Rectal smooth muscle tissue (tissue), 1 donor: ENCODE data around the gene SPIRE1.
A peak's percentile ranks its signal among the peaks of the same experiment; 100 is the strongest.

Experiments used
- H3K27ac ChIP-seq: one replicate; pipeline ENCODE4 v1.7.0; 2013; ENCODE audit warnings: low read depth, low read length, inconsistent platforms
- H3K27me3 ChIP-seq: one replicate; pipeline ENCODE4 v1.7.0; 2013; ENCODE audit warnings: low read length; ENCODE audit not compliant: control insufficient read depth, insufficient read depth
- H3K36me3 ChIP-seq: one replicate; pipeline ENCODE4 v1.7.0; 2013; ENCODE audit warnings: low read length; ENCODE audit not compliant: control insufficient read depth, insufficient read depth
- H3K4me1 ChIP-seq: one replicate; pipeline ENCODE4 v1.7.0; 2013; ENCODE audit warnings: low read length; ENCODE audit not compliant: control insufficient read depth, insufficient read depth
- H3K4me3 ChIP-seq: one replicate; pipeline ENCODE4 v1.7.0; 2013; ENCODE audit warnings: low read length
- H3K9ac ChIP-seq: one replicate; pipeline ENCODE4 v1.7.0; 2013; ENCODE audit warnings: low read length

The SPIRE1 gene

DNA sequence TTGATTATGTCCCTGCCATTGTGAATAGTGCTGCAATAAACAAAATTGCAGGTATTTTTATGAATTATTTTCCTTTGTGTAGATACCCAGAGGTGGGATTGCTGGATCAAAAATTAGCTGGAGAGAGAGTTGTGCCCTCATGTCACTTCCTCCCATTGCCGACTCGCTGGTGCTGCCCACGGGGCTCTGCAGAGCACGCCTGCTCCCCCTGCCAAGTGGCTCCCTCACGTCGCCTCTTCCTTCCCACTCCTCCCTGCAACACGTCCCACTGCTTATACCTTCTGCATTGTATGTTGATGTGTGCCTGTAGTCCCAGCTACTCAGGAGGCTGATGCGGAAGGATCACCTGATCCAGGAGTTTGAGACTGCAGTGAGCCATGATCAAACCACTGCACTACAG, 222.0 kb downstream of the SPIRE1 start:
- H3K27me3 ChIP-seq, result no peaks in the 10 kb centered on the region
- no peaks in the 10 kb centered on the region for H3K36me3 ChIP-seq
- no peaks in the 10 kb centered on the region for H3K4me1 ChIP-seq
- no peak overlapping the region for H3K4me3 ChIP-seq
- no peak overlapping the region for H3K9ac ChIP-seq
- H3K27ac ChIP-seq, result no peak overlapping the region

DNA sequence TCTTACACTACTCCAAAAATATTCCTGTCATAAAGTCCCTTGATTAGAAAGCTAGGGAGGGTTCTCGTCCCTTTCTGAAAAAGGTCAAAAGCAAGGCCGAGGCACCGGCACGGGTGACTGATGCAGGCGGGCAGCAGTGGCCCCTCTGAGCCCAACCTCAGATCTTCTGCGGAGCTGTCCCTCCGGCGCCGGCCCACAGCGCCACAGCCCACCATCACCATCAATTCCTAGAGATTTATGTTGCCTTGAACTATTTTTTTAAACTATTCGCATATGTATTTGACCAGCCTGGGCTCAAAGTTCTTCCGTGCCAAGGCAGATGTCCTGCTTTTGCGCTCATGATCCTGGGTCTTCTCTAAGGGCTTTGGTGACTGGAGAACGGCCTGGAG, 223.4 kb downstream of the SPIRE1 start:
- Histone ChIP-seq H3K27ac (no peak overlapping the region), H3K27me3 (no peaks in the 10 kb centered on the region), H3K9ac (no peak overlapping the region), H3K36me3 (no peaks in the 10 kb centered on the region), H3K4me3 (no peak overlapping the region), H3K4me1 (no peaks in the 10 kb centered on the region)

DNA sequence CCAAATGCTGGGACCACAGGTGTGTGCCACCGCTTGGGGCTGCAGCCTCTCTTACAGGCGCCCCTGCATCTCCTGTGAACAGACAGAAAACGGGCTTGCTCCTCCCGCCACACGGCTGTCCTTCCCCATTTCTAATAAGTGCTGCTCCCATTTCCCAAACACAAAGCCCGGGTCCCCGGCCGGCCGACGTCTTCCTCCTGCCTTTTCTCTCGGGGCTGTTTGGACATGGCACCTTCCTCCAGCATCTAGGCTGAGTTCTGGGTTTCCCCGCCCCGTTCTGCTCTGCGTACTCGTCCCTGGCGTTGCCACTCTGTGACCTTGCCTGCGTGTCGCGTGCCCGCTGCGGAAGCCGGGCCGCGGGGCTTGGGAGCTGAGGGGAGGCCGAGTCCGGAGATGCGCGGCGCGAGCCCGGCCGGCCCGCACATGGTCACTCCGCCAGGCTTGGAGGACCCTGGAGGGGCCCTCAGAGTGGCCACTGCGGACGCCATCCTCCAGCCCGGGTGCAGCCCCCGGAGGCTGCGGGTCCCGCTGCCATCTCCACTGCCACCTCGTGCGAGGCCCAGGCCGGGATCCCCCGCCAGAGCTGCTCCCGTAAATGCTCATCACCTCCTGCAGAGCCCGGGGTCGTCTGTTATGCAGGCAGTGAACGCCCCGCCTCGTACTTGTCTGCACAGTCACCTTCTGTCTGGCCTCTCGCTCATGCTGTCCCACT, 223.9 kb downstream of the SPIRE1 start:
- Histone ChIP-seq H3K4me1 (no peaks in the 10 kb centered on the region), H3K27ac (no peak overlapping the region), H3K4me3 (no peak overlapping the region), H3K9ac (no peak overlapping the region), H3K27me3 (no peaks in the 10 kb centered on the region), H3K36me3 (no peaks in the 10 kb centered on the region)

DNA sequence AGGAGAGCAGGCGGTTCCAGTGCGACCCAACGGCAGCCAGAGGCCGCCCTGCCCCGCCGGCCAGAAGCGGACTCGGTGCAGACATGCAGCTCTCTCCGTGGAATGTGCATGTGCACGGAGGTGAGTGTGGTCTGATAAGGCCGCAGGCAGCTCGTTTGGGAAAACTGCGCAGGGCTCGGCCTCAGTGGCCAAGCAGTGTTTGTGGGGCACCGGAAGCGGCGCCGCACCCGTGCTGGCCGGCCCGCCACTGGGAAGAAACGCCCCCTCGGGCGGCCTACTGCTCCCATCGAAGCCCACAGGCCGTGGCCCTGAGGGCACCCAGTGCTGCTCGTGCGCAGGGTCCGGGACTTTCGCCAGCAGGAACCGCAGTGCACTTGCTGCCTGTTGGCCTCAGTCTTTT, 225.0 kb downstream of the SPIRE1 start:
- Histone ChIP-seq H3K27me3 (no peaks in the 10 kb centered on the region), H3K4me1 (no peaks in the 10 kb centered on the region), H3K9ac (no peak overlapping the region), H3K27ac (no peak overlapping the region), H3K36me3 (no peaks in the 10 kb centered on the region), H3K4me3 (no peak overlapping the region)

DNA sequence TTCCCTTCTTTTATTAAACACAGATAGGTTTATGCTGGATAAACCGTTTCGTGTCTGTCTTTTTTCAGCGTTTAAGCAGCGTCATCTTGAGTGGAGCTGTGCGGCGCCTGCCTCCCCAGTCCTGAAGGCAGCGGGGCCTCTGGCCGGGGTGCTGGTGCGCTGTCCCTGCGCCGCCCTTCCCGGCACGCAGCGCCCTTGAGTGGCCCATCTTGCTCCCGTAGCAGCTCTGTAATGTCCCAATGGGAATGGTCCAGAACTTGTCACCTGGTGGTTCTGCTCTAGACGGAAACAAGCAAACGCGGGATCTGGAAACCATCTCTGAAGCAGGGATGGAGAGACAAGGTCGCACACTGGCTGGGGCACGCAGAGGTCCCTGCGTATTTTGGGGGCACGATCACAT, 225.7 kb downstream of the SPIRE1 start:
- Histone ChIP-seq H3K27ac (peak overlapping the region; percentile 70), H3K36me3 (no peaks in the 10 kb centered on the region), H3K27me3 (no peaks in the 10 kb centered on the region), H3K9ac (no peak overlapping the region), H3K4me1 (no peaks in the 10 kb centered on the region), H3K4me3 (no peak overlapping the region)

DNA sequence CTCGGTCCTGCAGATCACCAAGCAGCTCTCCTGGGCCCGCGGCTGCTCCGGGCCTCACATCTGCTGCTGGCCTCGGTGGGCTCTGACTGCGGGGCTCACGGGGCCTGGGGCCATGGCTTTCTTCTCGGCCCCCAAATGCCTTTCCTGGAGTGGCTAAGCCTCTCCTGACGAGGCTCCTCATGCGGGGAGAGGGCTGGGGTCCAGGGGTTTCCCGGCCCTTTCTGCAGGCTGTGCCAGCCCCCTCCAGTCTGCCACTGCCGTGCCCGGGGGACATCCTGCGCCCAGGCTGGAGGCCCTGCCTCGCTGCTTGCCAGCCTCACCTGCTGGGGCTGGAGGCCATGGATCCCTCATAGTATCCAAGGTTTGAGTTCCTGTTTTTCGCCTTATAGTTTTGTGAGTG, 226.3 kb downstream of the SPIRE1 start:
- Histone ChIP-seq H3K4me3 (no peak overlapping the region), H3K27ac (peak overlapping the region; percentile 70), H3K4me1 (no peaks in the 10 kb centered on the region), H3K27me3 (no peaks in the 10 kb centered on the region), H3K9ac (no peak overlapping the region), H3K36me3 (no peaks in the 10 kb centered on the region)

DNA sequence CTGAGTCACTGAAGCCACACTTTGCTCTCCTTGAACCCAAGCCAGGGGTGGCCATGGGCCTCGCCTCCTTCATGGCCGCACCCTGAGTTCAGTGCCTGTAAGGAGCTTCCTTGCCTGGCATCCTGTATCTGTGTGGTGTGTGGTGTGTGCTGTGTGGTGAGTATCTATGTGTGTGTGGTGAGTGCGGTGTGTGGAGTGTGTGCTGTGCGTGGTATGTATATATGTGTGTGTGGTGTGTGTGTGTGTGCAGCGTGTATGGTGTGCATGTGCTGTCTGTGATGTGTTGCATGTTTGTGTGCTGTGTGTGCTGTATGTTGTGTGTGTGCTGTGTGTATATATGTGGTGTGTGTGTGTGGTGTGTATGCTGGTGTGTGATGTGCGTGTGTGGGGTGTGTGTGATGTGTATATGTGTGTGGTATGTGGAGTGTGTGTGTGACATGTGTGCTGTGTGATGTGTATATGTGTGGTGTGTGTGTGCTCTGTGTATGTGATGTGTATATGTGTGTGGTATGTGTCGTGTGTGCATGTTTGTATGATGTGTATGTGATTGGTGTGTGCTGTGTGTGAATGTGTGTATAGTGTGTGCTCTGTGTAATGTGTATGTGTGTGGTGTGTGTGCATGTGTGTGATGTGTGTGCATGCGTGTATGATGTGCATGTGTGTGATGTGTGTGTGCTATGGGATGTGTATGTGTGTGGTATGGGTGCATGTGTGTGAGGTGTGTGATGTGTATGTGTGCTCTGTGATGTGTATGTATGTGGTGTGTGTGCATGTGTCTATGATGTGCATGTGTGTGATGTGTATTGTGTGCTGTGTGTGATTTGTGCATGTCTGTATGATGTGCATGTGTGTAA, 227.5 kb downstream of the SPIRE1 start:
- no peaks in the 10 kb centered on the region for H3K27me3 ChIP-seq
- no peaks in the 10 kb centered on the region for H3K36me3 ChIP-seq
- H3K27ac ChIP-seq, result no peak overlapping the region
- no peak overlapping the region for H3K4me3 ChIP-seq
- H3K9ac ChIP-seq, result no peak overlapping the region
- H3K4me1 ChIP-seq, result no peaks in the 10 kb centered on the region

DNA sequence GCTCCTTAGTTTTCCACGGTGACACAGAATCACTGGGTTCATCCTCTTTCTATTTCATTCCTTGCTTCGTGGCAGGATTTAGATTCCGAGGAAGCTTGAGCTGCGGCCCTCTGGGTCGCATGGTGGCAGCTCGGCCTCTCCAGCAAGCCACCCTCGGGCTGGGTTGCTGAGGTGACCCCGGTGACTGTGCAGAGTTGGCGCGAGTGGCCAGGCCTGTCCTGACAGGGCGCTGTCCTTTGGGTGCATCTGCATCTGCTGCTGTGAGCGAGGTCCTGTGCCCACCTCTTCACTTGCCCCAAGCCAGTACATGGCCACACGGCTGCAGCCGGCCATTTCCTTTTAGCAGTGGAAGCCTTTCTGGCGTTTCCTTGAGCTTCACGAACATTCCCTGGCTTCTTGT, 228.4 kb downstream of the SPIRE1 start:
- Histone ChIP-seq H3K27ac (no peak overlapping the region), H3K4me1 (no peaks in the 10 kb centered on the region), H3K9ac (no peak overlapping the region), H3K4me3 (no peak overlapping the region), H3K27me3 (no peaks in the 10 kb centered on the region), H3K36me3 (no peaks in the 10 kb centered on the region)

DNA sequence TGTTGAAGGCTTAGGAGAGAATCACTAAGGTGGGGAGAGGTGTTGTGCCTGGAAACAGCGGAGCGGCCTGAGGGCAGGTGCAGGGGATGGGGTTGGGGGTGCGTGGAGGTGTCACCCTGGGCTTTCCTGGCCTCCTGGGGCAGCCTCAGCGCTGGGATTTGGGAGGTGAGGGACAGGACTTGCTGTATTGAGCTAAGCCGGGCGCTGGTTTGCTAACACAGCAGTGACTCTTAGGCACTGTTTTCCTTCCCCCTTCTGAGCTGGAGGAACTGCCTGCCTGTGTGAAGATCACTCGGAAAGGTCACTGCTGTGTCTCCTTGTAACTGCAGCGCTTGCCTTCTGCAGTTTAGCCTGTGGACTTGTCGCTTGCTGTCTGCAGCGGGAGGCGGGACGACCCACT, 229.0 kb downstream of the SPIRE1 start:
- Histone ChIP-seq H3K27me3 (no peaks in the 10 kb centered on the region), H3K27ac (no peak overlapping the region), H3K4me1 (no peaks in the 10 kb centered on the region), H3K4me3 (no peak overlapping the region), H3K9ac (no peak overlapping the region), H3K36me3 (no peaks in the 10 kb centered on the region)

DNA sequence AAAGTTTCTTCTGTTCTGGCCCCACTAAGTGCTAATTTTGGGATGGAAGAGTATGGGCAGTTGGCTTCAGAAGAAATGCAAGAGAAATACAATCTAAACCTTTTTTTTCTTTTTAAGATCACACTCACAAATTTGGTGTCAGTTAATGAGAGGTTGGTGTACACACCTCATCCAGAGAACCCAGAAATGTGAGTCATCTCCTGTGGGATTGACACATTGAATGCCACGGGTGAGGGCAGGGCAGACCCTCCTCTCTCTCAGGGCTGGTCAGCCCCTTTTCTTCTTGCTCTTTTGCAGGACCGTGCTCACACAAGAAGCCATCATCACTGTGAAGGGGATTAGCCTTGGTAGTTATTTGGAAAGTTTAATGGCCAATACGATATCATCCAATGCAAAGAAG, 231.0 kb downstream of the SPIRE1 start:
- H3K4me1 ChIP-seq, result no peaks in the 10 kb centered on the region
- H3K36me3 ChIP-seq, result no peaks in the 10 kb centered on the region
- H3K27ac ChIP-seq, result no peak overlapping the region
- no peak overlapping the region for H3K4me3 ChIP-seq
- no peaks in the 10 kb centered on the region for H3K27me3 ChIP-seq
- H3K9ac ChIP-seq, result no peak overlapping the region

DNA sequence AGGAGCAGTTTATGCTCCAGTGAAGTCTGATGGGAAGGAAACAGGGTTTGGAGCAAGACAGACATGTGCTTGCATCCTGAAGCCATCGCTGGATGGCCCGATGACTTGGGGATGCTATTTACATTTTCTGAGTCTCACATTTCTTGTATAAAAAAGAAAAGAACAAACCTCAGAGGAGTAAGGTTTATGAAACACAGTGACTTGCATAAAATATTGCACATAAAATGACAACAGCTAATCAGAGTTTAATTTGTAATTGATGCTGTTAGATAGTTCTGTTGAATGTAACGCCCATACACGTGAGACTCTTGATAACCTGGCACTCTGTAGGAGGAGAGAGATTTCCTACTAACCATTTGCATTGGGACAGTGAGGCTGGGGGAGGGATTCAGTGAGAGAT, 233.7 kb downstream of the SPIRE1 start:
- no peak overlapping the region for H3K9ac ChIP-seq
- no peaks in the 10 kb centered on the region for H3K36me3 ChIP-seq
- H3K27me3 ChIP-seq, result no peaks in the 10 kb centered on the region
- no peak overlapping the region for H3K27ac ChIP-seq
- no peak overlapping the region for H3K4me3 ChIP-seq
- H3K4me1 ChIP-seq, result no peaks in the 10 kb centered on the region

DNA sequence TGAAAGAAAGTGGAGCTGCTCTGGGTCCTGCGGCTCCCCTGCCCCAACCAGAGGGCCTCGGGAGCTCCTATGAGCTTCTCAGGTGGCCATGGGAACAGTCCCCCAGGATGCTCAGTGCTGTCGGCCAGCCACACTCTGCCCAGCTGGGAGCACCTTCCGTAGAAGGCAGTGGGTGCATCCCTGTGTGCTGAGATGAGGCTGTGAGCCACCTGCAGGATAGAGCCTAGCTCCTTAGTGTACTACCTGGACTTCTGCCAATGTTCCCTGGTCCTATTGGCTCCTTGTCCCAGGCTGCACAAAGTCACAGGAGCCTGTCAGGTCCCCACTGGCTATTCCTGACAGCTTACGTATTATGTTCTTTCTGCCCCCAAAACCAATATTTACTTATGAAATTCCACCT, 234.1 kb downstream of the SPIRE1 start:
- H3K4me1 ChIP-seq, result no peaks in the 10 kb centered on the region
- H3K9ac ChIP-seq, result no peak overlapping the region
- H3K4me3 ChIP-seq, result no peak overlapping the region

DNA sequence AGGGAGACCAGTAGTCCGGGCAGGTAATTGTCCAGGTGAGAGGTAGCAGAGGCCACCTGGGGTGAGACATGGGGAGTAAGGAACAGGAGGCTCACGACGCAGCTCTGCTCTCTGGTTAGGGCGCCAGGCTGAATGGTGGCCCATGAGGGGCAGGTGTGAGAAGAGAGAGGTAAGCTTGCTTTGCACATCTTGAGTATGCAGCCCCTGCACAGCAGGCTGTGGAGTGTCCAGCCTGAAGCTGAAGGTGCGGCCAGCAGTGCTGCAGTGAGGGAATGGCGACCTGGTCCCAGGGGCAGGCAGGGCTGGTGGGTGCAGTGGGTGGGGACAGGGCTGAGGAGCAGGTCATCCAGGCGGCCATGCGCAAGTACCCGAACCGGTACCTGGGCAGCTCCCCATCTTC, 234.5 kb downstream of the SPIRE1 start:
- H3K27me3 ChIP-seq, result no peaks in the 10 kb centered on the region
- no peaks in the 10 kb centered on the region for H3K36me3 ChIP-seq
- no peak overlapping the region for H3K9ac ChIP-seq
- H3K27ac ChIP-seq, result no peak overlapping the region
- H3K4me1 ChIP-seq, result no peaks in the 10 kb centered on the region
- H3K4me3 ChIP-seq, result no peak overlapping the region

More for the DNA sequence above, 234.1 kb downstream of the SPIRE1 start:
- H3K27me3 ChIP-seq, result no peaks in the 10 kb centered on the region
- no peak overlapping the region for H3K27ac ChIP-seq
- no peaks in the 10 kb centered on the region for H3K36me3 ChIP-seq
